ENCODE measurements around the gene PIGM. TPM values are rescaled to one million over a fixed set of nuclear protein-coding genes. Genes with fewer than 3 reads are reported as not detected.
A peak's percentile ranks its signal among the peaks of the same experiment; 100 is the strongest.

The PIGM gene
- total RNA-seq, 2 donors from 2014 or later, result 3.6 to 5.3 TPM

GRCh38 chr1:160007577-160008200 lies 24.1 kb downstream of the PIGM start:
- DNase-seq (ENCODE audit: low spot score in 2 of 2), result no peak
- ATAC-seq, result no peak
- Mint-ChIP-seq H3K9me3 (no peaks in the 10 kb centered on the region), H3K36me3 (no peaks in the 10 kb centered on the region), H3K27ac (no peak overlapping the region)

DNA sequence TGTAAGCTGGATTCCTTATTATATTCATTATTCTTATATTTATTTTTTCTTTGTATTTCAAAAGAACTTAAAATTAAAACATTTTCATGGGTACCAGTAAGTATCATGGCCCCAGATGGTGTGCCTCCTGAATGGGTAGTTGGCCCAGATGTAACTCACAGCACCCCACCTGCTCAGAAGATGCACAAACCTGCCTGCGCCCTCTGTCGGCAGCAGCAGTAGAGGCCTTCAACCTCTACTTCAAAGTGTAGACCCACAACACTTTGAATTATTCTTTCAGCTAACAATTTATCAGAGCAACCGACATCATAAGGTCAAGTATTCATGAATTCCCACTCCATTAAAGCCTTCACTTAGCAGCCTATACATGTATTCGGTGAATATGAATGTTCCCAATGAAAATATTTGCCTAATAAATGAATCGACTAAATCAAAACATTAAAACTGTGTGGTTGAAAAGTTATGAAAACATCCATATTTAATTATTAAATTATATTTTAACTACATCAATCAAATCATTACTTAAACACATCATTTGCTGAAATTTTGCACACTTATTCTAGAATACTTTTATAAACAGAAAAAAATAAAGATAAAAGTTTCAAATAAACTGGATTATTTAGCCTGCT lies 25.4 kb downstream of the PIGM start:
- Mint-ChIP-seq H3K9me3 (no peaks in the 10 kb centered on the region), H3K27ac (no peak overlapping the region), H3K36me3 (no peaks in the 10 kb centered on the region)
- peak; percentile 85 to 89 for ATAC-seq
- peak in 1 of 2 donors; percentile 70 for DNase-seq (ENCODE audit: low spot score in 2 of 2)

DNA sequence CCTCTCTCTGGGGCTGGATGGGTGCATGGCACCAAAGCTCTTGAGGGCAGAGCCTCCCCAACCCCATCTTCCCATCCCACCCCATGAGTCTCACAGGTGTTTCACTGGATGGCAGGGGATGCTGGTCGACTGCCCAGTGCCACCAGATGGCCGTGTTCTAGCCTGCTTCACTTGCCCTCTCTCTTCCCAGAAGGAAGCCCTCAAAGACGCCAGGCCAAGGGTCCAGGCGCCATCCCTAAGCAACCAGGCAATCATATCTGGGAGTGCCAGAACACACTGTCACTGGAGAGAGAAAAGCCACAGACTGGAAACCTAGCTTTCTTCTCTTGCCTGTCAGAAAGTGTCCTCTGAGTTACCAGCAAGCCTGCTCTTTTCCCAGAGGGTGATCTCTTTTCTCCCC lies 26.7 kb downstream of the PIGM start:
- DNase-seq (ENCODE audit: low spot score in 2 of 2), result no peak

GRCh38 chr1:160004425-160004824 lies 27.4 kb downstream of the PIGM start:
- Mint-ChIP-seq H3K9me3 (no peaks in the 10 kb centered on the region), H3K27ac (peak overlapping the region in 1 of 2 donors; percentile 10), H3K36me3 (no peaks in the 10 kb centered on the region)
- DNase-seq (ENCODE audit: low spot score in 2 of 2) (no peak), ATAC-seq (no peak)

More for the DNA sequence above, 26.7 kb downstream of the PIGM start:
- H3K27ac Mint-ChIP-seq, result no peak overlapping the region
- no peak for ATAC-seq
- H3K9me3 Mint-ChIP-seq, result no peaks in the 10 kb centered on the region
- H3K36me3 Mint-ChIP-seq, result no peaks in the 10 kb centered on the region

GRCh38 chr1:160004001-160004400 lies 27.8 kb downstream of the PIGM start:
- peak overlapping the region in 1 of 2 donors; percentile 10 for H3K27ac Mint-ChIP-seq
- H3K36me3 Mint-ChIP-seq, result no peaks in the 10 kb centered on the region
- no peaks in the 10 kb centered on the region for H3K9me3 Mint-ChIP-seq
- ATAC-seq (no peak), DNase-seq (ENCODE audit: low spot score in 2 of 2) (no peak)

DNA sequence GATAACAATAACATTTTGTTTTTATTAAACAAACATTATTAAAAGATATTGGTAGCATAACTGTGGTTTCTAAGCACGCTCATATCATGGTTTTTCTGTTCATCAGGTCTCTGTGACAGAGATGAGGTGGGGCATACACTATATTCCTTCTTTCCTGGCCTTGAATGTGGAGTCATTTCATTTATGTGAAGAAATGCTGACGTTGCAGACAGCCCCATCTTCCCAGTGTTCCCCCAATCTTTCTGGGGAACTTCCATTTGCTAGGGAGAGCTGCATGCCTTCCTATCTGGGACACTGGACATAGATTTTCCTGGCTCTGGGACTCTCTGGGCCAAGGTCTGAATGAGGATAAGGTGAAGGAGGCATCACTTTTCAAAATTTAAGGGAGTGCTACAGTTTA lies 30.4 kb downstream of the PIGM start:
- no peaks in the 10 kb centered on the region for H3K36me3 Mint-ChIP-seq
- H3K9me3 Mint-ChIP-seq, result no peaks in the 10 kb centered on the region
- no peak overlapping the region for H3K27ac Mint-ChIP-seq
- ATAC-seq (no peak), DNase-seq (ENCODE audit: low spot score in 2 of 2) (no peak)

GRCh38 chr1:159999204-159999603 lies 32.6 kb downstream of the PIGM start:
- no peak for DNase-seq (ENCODE audit: low spot score in 2 of 2)
- Mint-ChIP-seq H3K27ac (no peak overlapping the region), H3K36me3 (no peaks in the 10 kb centered on the region), H3K9me3 (no peaks in the 10 kb centered on the region)
- ATAC-seq, result no peak

- Mint-ChIP-seq H3K36me3 (no peaks in the 10 kb centered on the region), H3K27ac (peak overlapping the region in 1 of 2 donors; percentile 37), H3K9me3 (no peaks in the 10 kb centered on the region)
- ATAC-seq (no peak), DNase-seq (ENCODE audit: low spot score in 2 of 2) (no peak)
These were observed 35.1 kb downstream of the PIGM start for GRCh38 chr1:159996653-159997052.

DNA sequence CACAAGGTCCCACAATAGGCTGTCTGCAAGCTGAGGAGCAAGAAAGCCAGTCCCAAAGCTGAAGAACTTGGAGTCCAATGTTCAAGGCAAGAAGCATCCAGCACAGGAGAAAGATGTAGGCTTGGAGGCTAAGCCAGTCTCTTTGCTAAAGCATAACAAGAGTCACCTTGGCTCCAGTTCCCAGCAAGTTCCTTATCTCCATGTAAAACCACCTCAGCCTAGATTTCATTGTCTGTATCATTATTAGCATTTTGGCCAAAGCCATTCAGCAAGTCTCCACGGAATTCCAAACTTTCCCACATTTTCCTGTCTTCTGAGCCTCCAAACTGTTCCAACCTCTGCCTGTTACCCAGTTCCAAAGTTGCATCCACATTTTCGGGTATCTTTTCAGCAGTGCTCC lies 36.9 kb downstream of the PIGM start:
- ATAC-seq (no peak), DNase-seq (ENCODE audit: low spot score in 2 of 2) (no peak)
- Mint-ChIP-seq H3K9me3 (no peaks in the 10 kb centered on the region), H3K36me3 (no peaks in the 10 kb centered on the region), H3K27ac (no peak overlapping the region)

DNA sequence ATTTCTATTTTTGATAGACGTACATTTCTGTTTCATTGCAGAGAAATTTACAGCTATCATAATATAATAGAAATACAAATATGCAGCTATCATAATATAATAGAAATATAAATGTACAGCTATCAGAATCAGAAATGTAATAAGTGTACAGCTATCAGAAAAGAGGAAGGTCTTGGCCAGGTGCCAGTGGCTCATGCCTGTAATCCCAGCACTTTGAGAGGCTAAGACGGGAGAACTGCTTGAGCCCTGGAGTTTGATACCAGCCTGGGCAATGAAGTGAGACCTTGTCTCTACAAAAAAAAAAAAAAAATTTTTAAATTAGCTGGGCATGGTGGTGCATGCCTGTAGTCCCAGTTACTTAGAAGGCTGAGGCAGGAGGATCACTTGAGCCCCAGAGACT lies 37.9 kb downstream of the PIGM start:
- no peak for DNase-seq (ENCODE audit: low spot score in 2 of 2)
- no peaks in the 10 kb centered on the region for H3K9me3 Mint-ChIP-seq
- H3K27ac Mint-ChIP-seq, result no peak overlapping the region
- ATAC-seq, result no peak
- H3K36me3 Mint-ChIP-seq, result no peaks in the 10 kb centered on the region

- DNase-seq (ENCODE audit: low spot score in 2 of 2), result no peak
- Mint-ChIP-seq H3K27ac (no peak overlapping the region), H3K36me3 (no peaks in the 10 kb centered on the region), H3K9me3 (no peaks in the 10 kb centered on the region)
- ATAC-seq, result no peak
These were observed 39.6 kb downstream of the PIGM start for GRCh38 chr1:159992161-159992560.

GRCh38 chr1:159991513-159991912 lies 40.3 kb downstream of the PIGM start:
- H3K27ac Mint-ChIP-seq, result no peak overlapping the region
- H3K9me3 Mint-ChIP-seq, result no peaks in the 10 kb centered on the region
- peak; percentile 63 to 73 for ATAC-seq
- DNase-seq (ENCODE audit: low spot score in 2 of 2), result no peak
- no peaks in the 10 kb centered on the region for H3K36me3 Mint-ChIP-seq

- H3K9me3 Mint-ChIP-seq, result no peaks in the 10 kb centered on the region
- ATAC-seq (no peak), DNase-seq (ENCODE audit: low spot score in 2 of 2) (no peak)
- H3K27ac Mint-ChIP-seq, result no peak overlapping the region
- no peaks in the 10 kb centered on the region for H3K36me3 Mint-ChIP-seq
These were observed 41.8 kb downstream of the PIGM start for GRCh38 chr1:159990005-159990404.

- no peaks in the 10 kb centered on the region for H3K9me3 Mint-ChIP-seq
- H3K27ac Mint-ChIP-seq, result no peak overlapping the region
- DNase-seq (ENCODE audit: low spot score in 2 of 2), result no peak
- no peaks in the 10 kb centered on the region for H3K36me3 Mint-ChIP-seq
- no peak for ATAC-seq
These were observed 42.2 kb downstream of the PIGM start for GRCh38 chr1:159989581-159989980.

DNA sequence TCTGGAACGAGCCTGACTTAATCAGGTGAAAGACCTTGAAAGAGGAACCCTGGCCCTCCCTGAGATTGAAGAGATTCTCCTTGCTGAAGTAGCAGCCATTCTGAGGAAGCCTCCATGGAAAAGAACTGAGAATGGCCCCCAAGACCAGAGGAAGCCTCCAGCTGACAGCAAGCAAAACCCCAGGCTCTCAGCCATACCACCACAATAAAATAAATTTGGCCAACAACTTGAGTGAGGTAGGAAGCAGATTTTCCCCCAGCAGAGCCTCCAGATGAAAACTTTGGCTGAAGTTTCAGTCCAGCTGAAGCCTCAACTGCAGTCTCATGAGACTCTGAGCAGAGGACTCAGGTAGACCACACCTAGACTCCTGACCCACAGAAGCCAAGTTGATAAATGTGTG lies 43.8 kb downstream of the PIGM start:
- no peak overlapping the region for H3K27ac Mint-ChIP-seq
- DNase-seq (ENCODE audit: low spot score in 2 of 2), result no peak
- no peaks in the 10 kb centered on the region for H3K9me3 Mint-ChIP-seq
- H3K36me3 Mint-ChIP-seq, result no peaks in the 10 kb centered on the region
- no peak for ATAC-seq

GRCh38 chr1:159987186-159987585 lies 44.6 kb downstream of the PIGM start:
- Mint-ChIP-seq H3K27ac (no peak overlapping the region), H3K9me3 (no peaks in the 10 kb centered on the region), H3K36me3 (no peaks in the 10 kb centered on the region)
- no peak for ATAC-seq
- DNase-seq (ENCODE audit: low spot score in 2 of 2), result no peak

GRCh38 chr1:159986531-159986930 lies 45.3 kb downstream of the PIGM start:
- H3K36me3 Mint-ChIP-seq, result no peaks in the 10 kb centered on the region
- ATAC-seq, result no peak
- H3K27ac Mint-ChIP-seq, result no peak overlapping the region
- no peak for DNase-seq (ENCODE audit: low spot score in 2 of 2)
- H3K9me3 Mint-ChIP-seq, result no peaks in the 10 kb centered on the region

DNA sequence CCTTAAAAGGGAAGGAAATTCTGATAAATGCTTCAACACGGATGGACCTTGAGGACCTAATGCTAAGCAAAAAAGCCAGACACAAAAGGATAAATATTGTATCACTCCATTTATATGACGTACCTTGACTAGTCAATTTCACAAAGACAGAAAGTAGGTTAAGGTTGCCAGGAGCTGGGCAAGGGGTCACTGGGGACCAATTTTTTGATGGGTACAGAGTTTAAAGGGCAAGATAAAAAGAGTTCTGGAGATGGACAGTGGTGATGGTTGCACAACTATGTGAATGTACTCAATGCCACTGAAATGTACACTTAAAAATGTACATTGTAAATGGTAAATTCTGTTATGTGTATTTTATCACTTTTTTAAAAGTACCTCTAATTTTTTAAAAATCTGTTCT lies 45.7 kb downstream of the PIGM start:
- H3K27ac Mint-ChIP-seq, result no peak overlapping the region
- DNase-seq (ENCODE audit: low spot score in 2 of 2) (no peak), ATAC-seq (no peak)
- no peaks in the 10 kb centered on the region for H3K36me3 Mint-ChIP-seq
- H3K9me3 Mint-ChIP-seq, result no peaks in the 10 kb centered on the region

All from activated naive CD4-positive, alpha-beta T cell treated with anti-CD3 and anti-CD28 coated beads, Interleukin-2, amount 50 U/mL, for 72 hours (primary cell).